Prostate gland (tissue), 2 donors: ENCODE data around the gene CRKL. TPM values are rescaled to one million over a fixed set of nuclear protein-coding genes. Genes with fewer than 3 reads are reported as not detected.
A peak's percentile ranks its signal among the peaks of the same experiment; 100 is the strongest.

Experiments
- DNase-seq: peaks from one replicate; pipeline ENCODE4 v3.0.0-alpha.2; 2019; ENCODE audit warnings: low spot score
- H3K27ac ChIP-seq, 2 donors: fragments of 200-600 bp; sonication (generic); 2 replicates each; pipeline ENCODE4 v1.5.1; 2017 to 2019
- H3K27me3 ChIP-seq: fragments of 200-600 bp; sonication (generic); replicated peaks from 2 replicates; pipeline ENCODE4 v1.5.1; 2019; ENCODE audit not compliant: insufficient read depth
- H3K36me3 ChIP-seq, 2 donors: fragments of 200-600 bp; sonication (generic); 1 replicate in 1 of 2; 2 replicates in 1 of 2; pipeline versions ENCODE4 v1.5.1 to v1.8.1; 2017 to 2019
- H3K4me1 ChIP-seq: fragments of 200-600 bp; sonication (generic); replicated peaks from 2 replicates; pipeline ENCODE4 v1.5.1; 2019
- H3K4me3 ChIP-seq, 2 donors: fragments of 200-600 bp; sonication (generic); 2 replicates each; pipeline ENCODE4 v1.5.1; 2017 to 2019
- H3K9me3 ChIP-seq: fragments of 200-600 bp; sonication (generic); 2 replicates; pipeline ENCODE4 v1.5.1; 2017
- CTCF ChIP-seq, 4 experiments: fragments of 200-600 bp in 2 of 4; fragments of 450-650 bp in 2 of 4; sonication (generic) in 2 of 4; IDR thresholded peaks; 1 replicate in 3 of 4; 2 replicates in 1 of 4; pipeline ENCODE4 v1.5.1; 2016 to 2019; ENCODE audit warnings: antibody characterized with exemption in 4 of 4, mild to moderate bottlenecking in 2 of 4, moderate library complexity in 2 of 4
- POLR2A ChIP-seq: fragments of 450-650 bp; IDR thresholded peaks from one replicate; pipeline ENCODE4 v1.6.1; 2016; ENCODE audit warnings: antibody characterized with exemption, mild to moderate bottlenecking
- POLR2AphosphoS5 ChIP-seq: sonication (generic); formaldehyde crosslinking; IDR thresholded peaks from one replicate; pipeline ENCODE4 v1.6.1; 2017; ENCODE audit warnings: antibody characterized with exemption
- WGBS: methylation state at CpG from one replicate; pipeline ENCODE4 v1.1.5; 2018; 5-methylcytosine and 5-hydroxymethylcytosine counted together
- intact Hi-C: fragments of 100-400 bp; cut with DNase I; formaldehyde crosslinking; loops from one replicate; pipeline ENCODE4 v1.14.2; 2022
- total RNA-seq, 2 donors: library from RNA; depleted of rRNA; stranded (reverse); fragments of >200 nt; gene quantifications; one replicate each; pipeline ENCODE4 v1.1.0, GENCODE V29; 2016

The CRKL gene
- total RNA-seq, result 10 to 100 TPM; 41.6 to 72.0 TPM

- Histone ChIP-seq H3K9me3 (no peaks in the 10 kb centered on the region), H3K27ac (peak within 1 kb of the TSS; percentile 94 to 97), H3K36me3 (no peaks in the 10 kb centered on the region), H3K4me3 (peak within 1 kb of the TSS; percentile 90 to 93), H3K4me1 (peaks cover 8% of the 10 kb centered on the region), H3K27me3 (no peaks in the 10 kb centered on the region)
- under 1% methylated on average over 26 of the region's 92 CpGs for WGBS
- peak; percentile 97 for DNase-seq
- intact Hi-C loops, result loop anchor here (2.0 to 5.0 kb wide), 3 partner anchors 60 to 85 kb away; partner anchors contain the start of genes PI4KA, SNAP29 and THAP7
- TF ChIP-seq POLR2A (peak; percentile 99), CTCF (IDR thresholded peaks at IDR 0.05) (peak; percentile 88 to 98 (median 94)), POLR2AphosphoS5 (peak; percentile 92)
Observed at GRCh38 chr22:20916916-20917810, at the start of gene CRKL. TSS of gene CRKL (plus strand) at chr22:20917407. CDS start at chr22:20917935, 528 bp downstream.

- 68% methylated on average over 7 of the region's 7 CpGs for WGBS
- no peaks in the 10 kb centered on the region for H3K27me3 ChIP-seq
- DNase-seq, result no peak
- H3K9me3 ChIP-seq, result no peaks in the 10 kb centered on the region
- peak overlapping the region; percentile 42 to 54 for H3K27ac ChIP-seq
- no peaks in the 10 kb centered on the region for H3K4me1 ChIP-seq
- no peak overlapping the region for H3K4me3 ChIP-seq
- intact Hi-C loops, result no loop called here
- H3K36me3 ChIP-seq, result no peaks in the 10 kb centered on the region
- no peak for TF ChIP-seq CTCF (IDR thresholded peaks at IDR 0.05)
Observed at GRCh38 chr22:20868025-20868962, 48.9 kb upstream of the CRKL start.

GRCh38 chr22:20869234-20869633, 48.0 kb upstream of the CRKL start:
- no peaks in the 10 kb centered on the region for H3K4me1 ChIP-seq
- TF ChIP-seq POLR2A (no peak), POLR2AphosphoS5 (no peak), CTCF (IDR thresholded peaks at IDR 0.05) (no peak)
- intact Hi-C loops, result no loop called here
- 96% methylated on average over 2 of the region's 2 CpGs for WGBS
- H3K27me3 ChIP-seq, result no peaks in the 10 kb centered on the region
- no peaks in the 10 kb centered on the region for H3K9me3 ChIP-seq
- no peak overlapping the region for H3K27ac ChIP-seq
- no peak for DNase-seq
- H3K36me3 ChIP-seq, result no peaks in the 10 kb centered on the region
- no peak overlapping the region for H3K4me3 ChIP-seq

GRCh38 chr22:20873214-20873613, 44.0 kb upstream of the CRKL start:
- no peak for TF ChIP-seq POLR2A
- no peak for TF ChIP-seq POLR2AphosphoS5
- TF ChIP-seq CTCF (IDR thresholded peaks at IDR 0.05), result no peak
- Histone ChIP-seq H3K4me3 (no peak overlapping the region), H3K4me1 (no peaks in the 10 kb centered on the region), H3K27me3 (no peaks in the 10 kb centered on the region), H3K9me3 (no peaks in the 10 kb centered on the region), H3K36me3 (no peaks in the 10 kb centered on the region), H3K27ac (no peak overlapping the region)
- intact Hi-C loops, result no loop called here
- no peak for DNase-seq
- 95% methylated on average over 3 of the region's 3 CpGs for WGBS
